PFSK-1 (cell line): Measurements from ENCODE around the gene RAB30.
A peak's percentile ranks its signal among the peaks of the same experiment; 100 is the strongest.

ENCODE experiments used
- FOXP2 ChIP-seq: optimal IDR thresholded peaks from 2 replicates; pipeline ENCODE3; 2011; ENCODE audit warnings: borderline replicate concordance, control low read depth, inconsistent platforms; ENCODE audit not compliant: insufficient read depth; ENCODE audit errors: extremely low read length, extremely low read depth
- POLR2AphosphoS5 ChIP-seq: IDR thresholded peaks from 2 replicates; pipeline ENCODE4 v1.6.1; 2012; ENCODE audit warnings: low read depth, mild to moderate bottlenecking, control low read depth, low read length, moderate library complexity
- REST ChIP-seq, 2 experiments: IDR thresholded peaks; 2 replicates each; pipeline versions ENCODE4 v1.6.1 to v1.8.0; 2011 to 2012; ENCODE audit warnings: low read depth in 2 of 2, low read length in 2 of 2, control low read depth in 1 of 2, inconsistent platforms in 1 of 2, mild to moderate bottlenecking in 1 of 2, moderate library complexity in 1 of 2; ENCODE audit not compliant: insufficient read depth in 1 of 2
- SIN3A ChIP-seq: IDR thresholded peaks from 2 replicates; pipeline ENCODE4 v1.6.1; 2012; ENCODE audit warnings: mild to moderate bottlenecking, low read length, moderate library complexity, borderline replicate concordance; ENCODE audit not compliant: insufficient read depth
- TAF1 ChIP-seq: IDR thresholded peaks from 2 replicates; pipeline ENCODE4 v1.6.1; 2012; ENCODE audit warnings: low read length, control low read depth, borderline replicate concordance; ENCODE audit not compliant: insufficient read depth

The RAB30 gene

GRCh38 chr11:83039566-83039965 is 32.1 kb downstream of the RAB30 start:
- TF ChIP-seq FOXP2 (no peak), REST (IDR thresholded peaks at IDR 0.05; ENCODE audit: insufficient read depth in 1 of 2, low read depth in 2 of 2, low read length in 2 of 2) (no peak), TAF1 (no peak)

DNA sequence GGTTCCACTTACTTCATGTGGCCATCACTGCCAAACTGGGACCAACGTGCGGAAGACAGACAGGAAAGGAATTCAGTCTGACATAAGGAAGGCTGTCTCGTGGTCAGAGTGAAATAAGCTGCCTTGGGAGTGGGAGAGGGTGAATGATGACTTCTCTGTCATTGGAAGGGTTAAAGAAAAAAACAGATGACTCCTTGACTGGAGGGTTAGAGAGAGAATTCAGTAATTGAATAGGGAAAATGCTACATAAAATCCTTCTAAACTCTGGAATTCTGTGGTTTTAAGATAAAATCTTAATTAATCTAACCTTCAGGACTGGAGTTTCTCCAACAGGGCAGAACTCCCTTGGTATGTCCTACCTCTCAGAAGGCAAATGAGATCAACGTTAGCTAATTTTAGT is 33.8 kb downstream of the RAB30 start:
- TF ChIP-seq TAF1 (no peak), SIN3A (0 out of 2 replicates have a peak, but pooled peaks have one; percentile 39)

DNA sequence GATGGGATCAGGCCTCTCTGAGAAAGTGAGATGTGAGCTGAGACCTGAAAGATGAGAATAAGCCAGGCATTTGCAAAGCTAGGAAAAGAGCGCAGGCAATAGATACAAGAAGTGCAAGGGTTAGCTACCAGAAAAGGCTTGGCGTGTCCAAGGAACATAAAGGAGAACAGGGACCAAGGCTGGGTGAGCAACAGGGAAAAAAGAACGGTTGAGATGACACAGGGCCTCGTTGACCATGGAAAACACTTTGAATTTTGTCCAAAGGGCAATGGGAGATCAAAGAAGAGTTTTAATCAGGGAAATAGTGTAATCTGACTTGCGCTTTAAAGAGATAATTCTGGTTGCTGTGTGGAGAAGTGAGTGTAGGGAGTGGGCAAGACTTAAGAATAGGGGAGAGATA is 35.0 kb downstream of the RAB30 start:
- no peak for TF ChIP-seq FOXP2
- TF ChIP-seq TAF1, result no peak
- no peak for TF ChIP-seq POLR2AphosphoS5
- no peak for TF ChIP-seq SIN3A

- TF ChIP-seq POLR2AphosphoS5 (peak; percentile 36; the same call in 1 of the 2 replicates), SIN3A (peak; percentile 78; the same call in 1 of the 2 replicates), TAF1 (no peak), FOXP2 (no peak), REST (IDR thresholded peaks at IDR 0.05; ENCODE audit: insufficient read depth in 1 of 2, low read depth in 2 of 2, low read length in 2 of 2) (peak in 1 of 2 experiments; percentile 52; a peak in 2 of 4 replicates)
Measured at GRCh38 chr11:83035070-83035854, 36.4 kb downstream of the RAB30 start.

- TF ChIP-seq REST (IDR thresholded peaks at IDR 0.05; ENCODE audit: insufficient read depth in 1 of 2, low read depth in 2 of 2, low read length in 2 of 2) (no peak), SIN3A (no peak), POLR2AphosphoS5 (no peak), TAF1 (no peak), FOXP2 (no peak)
Measured at GRCh38 chr11:83034673-83035014, 37.1 kb downstream of the RAB30 start.

- 0 out of 2 replicates have a peak, but pooled peaks have one; percentile 57 for TF ChIP-seq SIN3A
- no peak for TF ChIP-seq TAF1
Measured at GRCh38 chr11:83033972-83034672, 37.6 kb downstream of the RAB30 start.
